Liver (tissue), 9 donors: ENCODE data around the gene VAX1. TPM values are rescaled to one million over a fixed set of nuclear protein-coding genes. Genes with fewer than 3 reads are reported as not detected.

Source experiments
- DNase-seq: peaks from one replicate; pipeline ENCODE4 v3.0.0-alpha.2; 2017; ENCODE audit warnings: low spot score
- H3K27ac ChIP-seq, 2 donors: one replicate each; pipeline ENCODE4 v1.7.0; 2013; ENCODE audit warnings: inconsistent platforms in 2 of 2, low read length in 2 of 2, control low read depth in 1 of 2, low read depth in 1 of 2, mild to moderate bottlenecking in 1 of 2
- H3K27me3 ChIP-seq, 4 donors: one replicate each; pipeline versions ENCODE4 v1.6.1 to v1.7.0; 2013; ENCODE audit warnings: low read length in 3 of 4, inconsistent platforms in 1 of 4, mild to moderate bottlenecking in 1 of 4, moderate library complexity in 1 of 4; ENCODE audit not compliant: control insufficient read depth in 4 of 4, insufficient read depth in 4 of 4
- H3K36me3 ChIP-seq, 4 donors: one replicate each; pipeline versions ENCODE4 v1.6.1 to v1.7.0; 2013; ENCODE audit warnings: low read length in 3 of 4, mild to moderate bottlenecking in 3 of 4, low read depth in 1 of 4, moderate library complexity in 1 of 4; ENCODE audit not compliant: control insufficient read depth in 4 of 4, insufficient read depth in 3 of 4
- H3K4me1 ChIP-seq, 4 donors: one replicate each; pipeline versions ENCODE4 v1.6.1 to v1.7.0; 2013; ENCODE audit warnings: low read length in 3 of 4, mild to moderate bottlenecking in 3 of 4, moderate library complexity in 1 of 4; ENCODE audit not compliant: control insufficient read depth in 4 of 4, insufficient read depth in 4 of 4
- H3K4me3 ChIP-seq, 3 donors: one replicate each; pipeline versions ENCODE4 v1.6.1 to v1.7.0; 2013; ENCODE audit warnings: low read length in 3 of 3, control low read depth in 1 of 3, low read depth in 1 of 3, mild to moderate bottlenecking in 1 of 3
- H3K9ac ChIP-seq, 2 donors: one replicate each; pipeline ENCODE4 v1.7.0; 2013; ENCODE audit warnings: low read length in 2 of 2, mild to moderate bottlenecking in 2 of 2, moderate library complexity in 2 of 2, control low read depth in 1 of 2, low read depth in 1 of 2
- H3K9me3 ChIP-seq, 4 donors: one replicate each; pipeline versions ENCODE4 v1.6.1 to v1.7.0; 2013; ENCODE audit warnings: low read length in 3 of 4; ENCODE audit not compliant: control insufficient read depth in 4 of 4
- EGR1 ChIP-seq, 2 donors: IDR thresholded peaks; 2 replicates each; pipeline ENCODE4 v1.6.1; 2016 to 2018; ENCODE audit warnings: antibody characterized with exemption in 2 of 2, low read depth in 2 of 2
- FOXA1 ChIP-seq: IDR thresholded peaks from 2 replicates; pipeline ENCODE4 v1.6.1; 2016; ENCODE audit warnings: antibody characterized with exemption
- FOXA2 ChIP-seq: IDR thresholded peaks from 2 replicates; pipeline ENCODE4 v1.6.1; 2016; ENCODE audit warnings: antibody characterized with exemption
- GABPA ChIP-seq, 2 donors: IDR thresholded peaks in 1 of 2; conservative IDR thresholded peaks in 1 of 2; 2 replicates each; pipeline ENCODE4 v1.6.1; 2016; ENCODE audit warnings: antibody characterized with exemption in 2 of 2, mild to moderate bottlenecking in 1 of 2, moderate library complexity in 1 of 2
- JUND ChIP-seq, 2 donors: IDR thresholded peaks; 2 replicates each; pipeline ENCODE4 v1.6.1; 2016; ENCODE audit warnings: antibody characterized with exemption in 2 of 2
- NR2F2 ChIP-seq: IDR thresholded peaks from 2 replicates; pipeline ENCODE4 v1.6.1; 2016; ENCODE audit warnings: antibody characterized with exemption
- RAD21 ChIP-seq, 2 donors: IDR thresholded peaks; 2 replicates each; pipeline ENCODE4 v1.6.1; 2016; ENCODE audit warnings: antibody characterized with exemption in 2 of 2, mild to moderate bottlenecking in 2 of 2
- RXRA ChIP-seq, 2 donors: IDR thresholded peaks; 2 replicates each; pipeline ENCODE4 v1.6.1; 2017 to 2018; ENCODE audit warnings: antibody characterized with exemption in 2 of 2, mild to moderate bottlenecking in 1 of 2
- SP1 ChIP-seq: IDR thresholded peaks from 2 replicates; pipeline ENCODE4 v1.6.1; 2018; ENCODE audit warnings: antibody characterized with exemption, mild to moderate bottlenecking
- TAF1 ChIP-seq: conservative IDR thresholded peaks from 2 replicates; pipeline ENCODE4 v1.6.1; 2016; ENCODE audit warnings: antibody characterized with exemption, mild to moderate bottlenecking
- YY1 ChIP-seq: IDR thresholded peaks from 2 replicates; pipeline ENCODE4 v1.6.1; 2016; ENCODE audit warnings: antibody characterized with exemption, mild to moderate bottlenecking
- WGBS: extraction: QIAGEN DNeasy Blood & Tissue Kit; methylation state at CpG from one replicate; pipeline ENCODE4 v1.1.7; 2013; 5-methylcytosine and 5-hydroxymethylcytosine counted together
- polyA plus RNA-seq, 2 donors: library from polyadenylated mRNA; stranded (reverse) in 1 of 2; unstranded in 1 of 2; fragments of 200-250 nt in 1 of 2; fragments of >200 nt in 1 of 2; fragmentation: Nextera tagmentation in 1 of 2; extraction: Ambion mirVana in 1 of 2; gene quantifications; one replicate each; pipeline versions ENCODE4 v1.2.1 to v1.2.3, GENCODE V29; 2013 to 2015
- total RNA-seq, 2 donors: library from RNA; depleted of rRNA; stranded (reverse); fragments of >200 nt; gene quantifications; one replicate each; pipeline ENCODE4 v1.2.3, GENCODE V29; 2014
- TF ChIP-seq, protein P1 (sequence below): IDR thresholded peaks from 2 replicates; pipeline ENCODE4 v1.6.1; 2016; ENCODE audit warnings: antibody characterized with exemption, mild to moderate bottlenecking
- TF ChIP-seq, protein P2 (sequence below): fragments of 150-350 bp; IDR thresholded peaks from 2 replicates; pipeline ENCODE4 v1.5.1; 2017; ENCODE audit warnings: improper control_type of control experiment, low read depth, low read length; ENCODE audit not compliant: missing input control
- TF ChIP-seq, protein P3 (sequence below): IDR thresholded peaks from 2 replicates; pipeline ENCODE4 v1.6.1; 2016; ENCODE audit warnings: antibody characterized with exemption
- TF ChIP-seq, protein P4 (sequence below): IDR thresholded peaks from 2 replicates; pipeline ENCODE4 v1.6.1; 2016; ENCODE audit warnings: antibody characterized with exemption
- donor health status: healthy.
- donor health status: healthy.
- donor health status: healthy.
- donor health status: healthy.
- donor health status: healthy.

Gene VAX1
- total and polyA plus RNA-seq, 4 donors = not detected

DNA sequence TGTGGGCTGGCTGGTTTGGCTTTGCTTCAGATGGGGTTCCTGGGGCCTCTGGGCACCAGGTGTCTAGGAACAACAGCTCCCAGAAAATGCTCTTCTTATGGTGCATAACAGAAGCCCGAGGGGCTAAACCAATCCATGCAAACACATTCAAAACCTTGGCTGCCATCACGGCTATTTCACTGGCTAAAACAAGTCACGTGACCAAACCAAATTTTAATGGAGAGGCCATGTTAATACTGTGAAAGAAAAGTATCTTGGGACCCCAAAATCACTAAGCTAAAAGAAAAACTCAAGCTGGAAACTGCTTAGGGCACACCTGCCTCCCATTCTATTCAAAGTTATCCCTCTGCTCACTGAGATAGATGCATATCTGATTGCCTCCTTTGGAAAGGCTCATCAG lies 40.1 kb upstream of the VAX1 start:
- WGBS = 77% methylated on average over 3 of the region's 3 CpGs
- Histone ChIP-seq H3K4me1 (peaks cover 0 to 18% (median 12%) of the 10 kb centered on the region in 4 donors), H3K27me3 (no peaks in the 10 kb centered on the region), H3K9ac (no peak overlapping the region), H3K27ac (no peak overlapping the region), H3K4me3 (no peak overlapping the region), H3K36me3 (no peaks in the 10 kb centered on the region), H3K9me3 (no peaks in the 10 kb centered on the region)
- TF ChIP-seq YY1 (no peak), JUND (IDR thresholded peaks at IDR 0.05) (no peak), NR2F2 (no peak), FOXA2 (no peak), EGR1 (IDR thresholded peaks at IDR 0.05; ENCODE audit: low read depth in 2 of 2) (no peak), GABPA (IDR thresholded peaks at IDR 0.05 in 1 of 2, conservative IDR thresholded peaks at IDR 0.05 in 1 of 2) (no peak), TAF1 (no peak)
- TF ChIP-seq, protein P1, sequence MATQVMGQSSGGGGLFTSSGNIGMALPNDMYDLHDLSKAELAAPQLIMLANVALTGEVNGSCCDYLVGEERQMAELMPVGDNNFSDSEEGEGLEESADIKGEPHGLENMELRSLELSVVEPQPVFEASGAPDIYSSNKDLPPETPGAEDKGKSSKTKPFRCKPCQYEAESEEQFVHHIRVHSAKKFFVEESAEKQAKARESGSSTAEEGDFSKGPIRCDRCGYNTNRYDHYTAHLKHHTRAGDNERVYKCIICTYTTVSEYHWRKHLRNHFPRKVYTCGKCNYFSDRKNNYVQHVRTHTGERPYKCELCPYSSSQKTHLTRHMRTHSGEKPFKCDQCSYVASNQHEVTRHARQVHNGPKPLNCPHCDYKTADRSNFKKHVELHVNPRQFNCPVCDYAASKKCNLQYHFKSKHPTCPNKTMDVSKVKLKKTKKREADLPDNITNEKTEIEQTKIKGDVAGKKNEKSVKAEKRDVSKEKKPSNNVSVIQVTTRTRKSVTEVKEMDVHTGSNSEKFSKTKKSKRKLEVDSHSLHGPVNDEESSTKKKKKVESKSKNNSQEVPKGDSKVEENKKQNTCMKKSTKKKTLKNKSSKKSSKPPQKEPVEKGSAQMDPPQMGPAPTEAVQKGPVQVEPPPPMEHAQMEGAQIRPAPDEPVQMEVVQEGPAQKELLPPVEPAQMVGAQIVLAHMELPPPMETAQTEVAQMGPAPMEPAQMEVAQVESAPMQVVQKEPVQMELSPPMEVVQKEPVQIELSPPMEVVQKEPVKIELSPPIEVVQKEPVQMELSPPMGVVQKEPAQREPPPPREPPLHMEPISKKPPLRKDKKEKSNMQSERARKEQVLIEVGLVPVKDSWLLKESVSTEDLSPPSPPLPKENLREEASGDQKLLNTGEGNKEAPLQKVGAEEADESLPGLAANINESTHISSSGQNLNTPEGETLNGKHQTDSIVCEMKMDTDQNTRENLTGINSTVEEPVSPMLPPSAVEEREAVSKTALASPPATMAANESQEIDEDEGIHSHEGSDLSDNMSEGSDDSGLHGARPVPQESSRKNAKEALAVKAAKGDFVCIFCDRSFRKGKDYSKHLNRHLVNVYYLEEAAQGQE = no peak
- TF ChIP-seq, protein P2, sequence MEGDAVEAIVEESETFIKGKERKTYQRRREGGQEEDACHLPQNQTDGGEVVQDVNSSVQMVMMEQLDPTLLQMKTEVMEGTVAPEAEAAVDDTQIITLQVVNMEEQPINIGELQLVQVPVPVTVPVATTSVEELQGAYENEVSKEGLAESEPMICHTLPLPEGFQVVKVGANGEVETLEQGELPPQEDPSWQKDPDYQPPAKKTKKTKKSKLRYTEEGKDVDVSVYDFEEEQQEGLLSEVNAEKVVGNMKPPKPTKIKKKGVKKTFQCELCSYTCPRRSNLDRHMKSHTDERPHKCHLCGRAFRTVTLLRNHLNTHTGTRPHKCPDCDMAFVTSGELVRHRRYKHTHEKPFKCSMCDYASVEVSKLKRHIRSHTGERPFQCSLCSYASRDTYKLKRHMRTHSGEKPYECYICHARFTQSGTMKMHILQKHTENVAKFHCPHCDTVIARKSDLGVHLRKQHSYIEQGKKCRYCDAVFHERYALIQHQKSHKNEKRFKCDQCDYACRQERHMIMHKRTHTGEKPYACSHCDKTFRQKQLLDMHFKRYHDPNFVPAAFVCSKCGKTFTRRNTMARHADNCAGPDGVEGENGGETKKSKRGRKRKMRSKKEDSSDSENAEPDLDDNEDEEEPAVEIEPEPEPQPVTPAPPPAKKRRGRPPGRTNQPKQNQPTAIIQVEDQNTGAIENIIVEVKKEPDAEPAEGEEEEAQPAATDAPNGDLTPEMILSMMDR = no peak
- TF ChIP-seq, protein P3, sequence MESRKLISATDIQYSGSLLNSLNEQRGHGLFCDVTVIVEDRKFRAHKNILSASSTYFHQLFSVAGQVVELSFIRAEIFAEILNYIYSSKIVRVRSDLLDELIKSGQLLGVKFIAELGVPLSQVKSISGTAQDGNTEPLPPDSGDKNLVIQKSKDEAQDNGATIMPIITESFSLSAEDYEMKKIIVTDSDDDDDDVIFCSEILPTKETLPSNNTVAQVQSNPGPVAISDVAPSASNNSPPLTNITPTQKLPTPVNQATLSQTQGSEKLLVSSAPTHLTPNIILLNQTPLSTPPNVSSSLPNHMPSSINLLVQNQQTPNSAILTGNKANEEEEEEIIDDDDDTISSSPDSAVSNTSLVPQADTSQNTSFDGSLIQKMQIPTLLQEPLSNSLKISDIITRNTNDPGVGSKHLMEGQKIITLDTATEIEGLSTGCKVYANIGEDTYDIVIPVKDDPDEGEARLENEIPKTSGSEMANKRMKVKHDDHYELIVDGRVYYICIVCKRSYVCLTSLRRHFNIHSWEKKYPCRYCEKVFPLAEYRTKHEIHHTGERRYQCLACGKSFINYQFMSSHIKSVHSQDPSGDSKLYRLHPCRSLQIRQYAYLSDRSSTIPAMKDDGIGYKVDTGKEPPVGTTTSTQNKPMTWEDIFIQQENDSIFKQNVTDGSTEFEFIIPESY = no peak
- DNase-seq = no peak

DNA sequence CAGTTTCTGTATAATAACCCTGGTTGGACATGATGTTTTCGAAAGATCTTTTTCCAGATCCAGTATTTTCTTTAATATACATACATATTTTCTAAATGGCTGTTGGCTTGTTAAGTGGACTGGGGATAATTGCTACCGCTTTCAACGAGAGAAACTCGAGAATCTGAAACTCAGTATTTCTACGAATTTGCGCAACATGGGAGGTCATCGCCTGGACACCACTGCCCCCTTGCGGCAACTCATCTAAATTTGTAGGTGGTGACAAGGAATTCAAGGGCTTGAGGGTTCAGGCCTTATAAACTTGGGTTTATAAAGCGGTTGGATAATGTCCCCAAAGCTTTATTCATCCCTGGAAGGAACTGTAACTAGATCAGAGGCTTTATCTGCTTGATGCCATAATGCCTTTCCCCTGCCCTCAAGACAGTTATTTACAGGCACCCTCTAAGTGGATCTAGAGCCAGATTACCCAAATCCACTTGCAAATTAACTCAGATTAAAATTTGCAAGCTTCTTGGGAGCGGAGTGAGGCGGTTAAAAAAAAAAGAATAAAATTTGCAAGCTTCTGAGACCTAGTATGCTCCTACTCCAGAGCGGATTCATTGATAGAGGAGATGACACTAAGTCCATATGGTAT lies 37.9 kb upstream of the VAX1 start:
- no peak for TF ChIP-seq TAF1
- TF ChIP-seq GABPA (IDR thresholded peaks at IDR 0.05 in 1 of 2, conservative IDR thresholded peaks at IDR 0.05 in 1 of 2) = no peak
- TF ChIP-seq, protein P3 = no peak
- TF ChIP-seq NR2F2 = no peak
- TF ChIP-seq, protein P4, sequence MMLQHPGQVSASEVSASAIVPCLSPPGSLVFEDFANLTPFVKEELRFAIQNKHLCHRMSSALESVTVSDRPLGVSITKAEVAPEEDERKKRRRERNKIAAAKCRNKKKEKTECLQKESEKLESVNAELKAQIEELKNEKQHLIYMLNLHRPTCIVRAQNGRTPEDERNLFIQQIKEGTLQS = no peak
- no peak for TF ChIP-seq FOXA1
- TF ChIP-seq EGR1 (IDR thresholded peaks at IDR 0.05; ENCODE audit: low read depth in 2 of 2) = no peak
- TF ChIP-seq SP1 = no peak
- TF ChIP-seq, protein P2 = peak; percentile 79
- TF ChIP-seq FOXA2 = no peak
- no peak for TF ChIP-seq JUND (IDR thresholded peaks at IDR 0.05)
- no peak for TF ChIP-seq RXRA (IDR thresholded peaks at IDR 0.05)
- peak; percentile 91 to 92 for TF ChIP-seq RAD21 (IDR thresholded peaks at IDR 0.05)
- H3K4me3 ChIP-seq = peak overlapping the region; percentile 48 to 81 (median 60)
- peak; percentile 79 for DNase-seq
- H3K27ac ChIP-seq = no peak overlapping the region
- no peaks in the 10 kb centered on the region for H3K9me3 ChIP-seq
- peaks cover 0 to 12% (median 5%) of the 10 kb centered on the region in 4 donors for H3K27me3 ChIP-seq
- H3K4me1 ChIP-seq = peaks cover 0 to 18% (median 12%) of the 10 kb centered on the region in 4 donors
- H3K36me3 ChIP-seq = no peaks in the 10 kb centered on the region
- peak overlapping the region in 1 of 2 donors; percentile 12 for H3K9ac ChIP-seq
- whole genome bisulfite sequencing = 16% methylated on average over 12 of the region's 12 CpGs
